ENCODE data around the gene AGFG2. TPM values are rescaled to one million over a fixed set of nuclear protein-coding genes. Genes with fewer than 3 reads are reported as not detected.

The AGFG2 gene
- total RNA-seq (10 to 100 TPM; 37.2 to 48.8 TPM), polyA plus RNA-seq (10 to 100 TPM; 37.4 to 47.2 TPM)

DNA sequence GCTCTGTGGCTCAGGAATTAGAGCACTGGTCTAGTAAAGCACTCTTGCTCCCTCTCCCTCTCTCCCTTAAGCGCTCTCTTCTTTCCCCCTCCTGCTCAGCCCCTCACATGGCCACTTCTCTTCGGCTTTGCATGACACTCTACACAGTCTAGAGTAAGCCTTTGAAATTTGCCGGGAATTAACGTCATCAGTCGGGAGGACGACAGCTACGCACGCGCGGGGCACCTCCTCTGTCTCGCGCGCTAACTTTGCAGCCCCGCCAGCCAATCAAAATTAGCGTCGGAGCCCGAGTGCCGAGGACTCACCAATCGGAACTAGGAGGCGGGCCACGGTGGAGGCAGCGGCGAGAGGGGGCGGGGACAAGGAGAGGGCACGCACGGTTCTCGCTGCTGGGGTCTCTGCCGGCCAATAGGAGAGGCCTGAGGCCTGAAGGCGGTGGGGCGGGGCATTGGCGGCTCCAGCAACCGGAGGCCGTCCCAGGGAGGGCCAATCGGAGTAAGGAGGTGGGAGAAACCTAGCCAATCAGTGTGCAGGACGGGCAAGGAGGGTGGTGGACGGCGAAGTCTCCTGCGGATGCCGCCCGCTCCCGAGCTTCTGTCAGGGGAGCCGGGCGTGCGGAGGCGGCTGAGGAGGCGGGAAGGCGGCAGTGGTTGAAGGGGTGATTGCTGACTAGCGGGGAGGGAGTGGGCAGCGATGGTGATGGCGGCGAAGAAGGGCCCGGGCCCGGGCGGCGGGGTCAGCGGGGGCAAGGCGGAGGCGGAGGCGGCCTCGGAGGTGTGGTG lies at the start of gene AGFG2:
AGFG2 (plus strand) TSS at position 550 of the 782 bp plus-strand sequence; CDS start at position 694, 144 bp downstream.
- TF ChIP-seq ZBTB33 (IDR thresholded peaks at IDR 0.05) (peak; percentile 90), FOXA2 (IDR thresholded peaks at IDR 0.05) (no peak), NR2F2 (IDR thresholded peaks at IDR 0.05) (peak; percentile 46), HNF4G (IDR thresholded peaks at IDR 0.05) (no peak), SP1 (IDR thresholded peaks at IDR 0.05) (peak; percentile 99), HNF4A (conservative IDR thresholded peaks at IDR 0.05) (peak; percentile 34 to 38), TAF1 (conservative IDR thresholded peaks at IDR 0.05) (peak; percentile 88), RAD21 (IDR thresholded peaks at IDR 0.05) (peak in 1 of 2 donors; percentile 39), FOXA1 (IDR thresholded peaks at IDR 0.05) (peak; percentile 54), JUND (IDR thresholded peaks at IDR 0.05) (peak; percentile 29 to 33), YY1 (IDR thresholded peaks at IDR 0.05) (peak; percentile 78), RXRA (IDR thresholded peaks at IDR 0.05) (peak; percentile 57 to 66), EGR1 (IDR thresholded peaks at IDR 0.05; ENCODE audit: low read depth in 2 of 2) (no peak)
- TF ChIP-seq, protein P1, sequence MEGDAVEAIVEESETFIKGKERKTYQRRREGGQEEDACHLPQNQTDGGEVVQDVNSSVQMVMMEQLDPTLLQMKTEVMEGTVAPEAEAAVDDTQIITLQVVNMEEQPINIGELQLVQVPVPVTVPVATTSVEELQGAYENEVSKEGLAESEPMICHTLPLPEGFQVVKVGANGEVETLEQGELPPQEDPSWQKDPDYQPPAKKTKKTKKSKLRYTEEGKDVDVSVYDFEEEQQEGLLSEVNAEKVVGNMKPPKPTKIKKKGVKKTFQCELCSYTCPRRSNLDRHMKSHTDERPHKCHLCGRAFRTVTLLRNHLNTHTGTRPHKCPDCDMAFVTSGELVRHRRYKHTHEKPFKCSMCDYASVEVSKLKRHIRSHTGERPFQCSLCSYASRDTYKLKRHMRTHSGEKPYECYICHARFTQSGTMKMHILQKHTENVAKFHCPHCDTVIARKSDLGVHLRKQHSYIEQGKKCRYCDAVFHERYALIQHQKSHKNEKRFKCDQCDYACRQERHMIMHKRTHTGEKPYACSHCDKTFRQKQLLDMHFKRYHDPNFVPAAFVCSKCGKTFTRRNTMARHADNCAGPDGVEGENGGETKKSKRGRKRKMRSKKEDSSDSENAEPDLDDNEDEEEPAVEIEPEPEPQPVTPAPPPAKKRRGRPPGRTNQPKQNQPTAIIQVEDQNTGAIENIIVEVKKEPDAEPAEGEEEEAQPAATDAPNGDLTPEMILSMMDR (IDR thresholded peaks at IDR 0.05; ENCODE audit: low read depth, low read length, missing input control) = no peak
- TF ChIP-seq, protein P2, sequence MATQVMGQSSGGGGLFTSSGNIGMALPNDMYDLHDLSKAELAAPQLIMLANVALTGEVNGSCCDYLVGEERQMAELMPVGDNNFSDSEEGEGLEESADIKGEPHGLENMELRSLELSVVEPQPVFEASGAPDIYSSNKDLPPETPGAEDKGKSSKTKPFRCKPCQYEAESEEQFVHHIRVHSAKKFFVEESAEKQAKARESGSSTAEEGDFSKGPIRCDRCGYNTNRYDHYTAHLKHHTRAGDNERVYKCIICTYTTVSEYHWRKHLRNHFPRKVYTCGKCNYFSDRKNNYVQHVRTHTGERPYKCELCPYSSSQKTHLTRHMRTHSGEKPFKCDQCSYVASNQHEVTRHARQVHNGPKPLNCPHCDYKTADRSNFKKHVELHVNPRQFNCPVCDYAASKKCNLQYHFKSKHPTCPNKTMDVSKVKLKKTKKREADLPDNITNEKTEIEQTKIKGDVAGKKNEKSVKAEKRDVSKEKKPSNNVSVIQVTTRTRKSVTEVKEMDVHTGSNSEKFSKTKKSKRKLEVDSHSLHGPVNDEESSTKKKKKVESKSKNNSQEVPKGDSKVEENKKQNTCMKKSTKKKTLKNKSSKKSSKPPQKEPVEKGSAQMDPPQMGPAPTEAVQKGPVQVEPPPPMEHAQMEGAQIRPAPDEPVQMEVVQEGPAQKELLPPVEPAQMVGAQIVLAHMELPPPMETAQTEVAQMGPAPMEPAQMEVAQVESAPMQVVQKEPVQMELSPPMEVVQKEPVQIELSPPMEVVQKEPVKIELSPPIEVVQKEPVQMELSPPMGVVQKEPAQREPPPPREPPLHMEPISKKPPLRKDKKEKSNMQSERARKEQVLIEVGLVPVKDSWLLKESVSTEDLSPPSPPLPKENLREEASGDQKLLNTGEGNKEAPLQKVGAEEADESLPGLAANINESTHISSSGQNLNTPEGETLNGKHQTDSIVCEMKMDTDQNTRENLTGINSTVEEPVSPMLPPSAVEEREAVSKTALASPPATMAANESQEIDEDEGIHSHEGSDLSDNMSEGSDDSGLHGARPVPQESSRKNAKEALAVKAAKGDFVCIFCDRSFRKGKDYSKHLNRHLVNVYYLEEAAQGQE (IDR thresholded peaks at IDR 0.05) = peak; percentile 86
- TF ChIP-seq, protein P3, sequence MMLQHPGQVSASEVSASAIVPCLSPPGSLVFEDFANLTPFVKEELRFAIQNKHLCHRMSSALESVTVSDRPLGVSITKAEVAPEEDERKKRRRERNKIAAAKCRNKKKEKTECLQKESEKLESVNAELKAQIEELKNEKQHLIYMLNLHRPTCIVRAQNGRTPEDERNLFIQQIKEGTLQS (IDR thresholded peaks at IDR 0.05) = no peak
- TF ChIP-seq, protein P4, sequence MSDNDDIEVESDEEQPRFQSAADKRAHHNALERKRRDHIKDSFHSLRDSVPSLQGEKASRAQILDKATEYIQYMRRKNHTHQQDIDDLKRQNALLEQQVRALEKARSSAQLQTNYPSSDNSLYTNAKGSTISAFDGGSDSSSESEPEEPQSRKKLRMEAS (IDR thresholded peaks at IDR 0.05) = peak; percentile 87
- no peaks in the 10 kb centered on the region for H3K27me3 ChIP-seq (ENCODE audit: control insufficient read depth in 4 of 4, insufficient read depth in 4 of 4, low read length in 3 of 4)
- no peaks in the 10 kb centered on the region for H3K9me3 ChIP-seq (ENCODE audit: control insufficient read depth in 4 of 4, low read length in 3 of 4)
- peak within 1 kb of the TSS; percentile 76 to 89 for H3K27ac ChIP-seq (ENCODE audit: low read depth in 1 of 2, low read length in 2 of 2)
- peak within 1 kb of the TSS; percentile 60 to 91 for H3K9ac ChIP-seq (ENCODE audit: low read depth in 1 of 2, low read length in 2 of 2)
- H3K4me3 ChIP-seq (ENCODE audit: low read depth in 1 of 3, low read length in 3 of 3) = peak within 1 kb of the TSS; percentile 92 to 98 (median 96)
- peaks cover 13 to 47% (median 39%) of the 10 kb centered on the region in 4 donors for H3K4me1 ChIP-seq (ENCODE audit: control insufficient read depth in 4 of 4, insufficient read depth in 4 of 4, low read length in 3 of 4)
- under 1% methylated on average over 60 of the region's 60 CpGs for WGBS
- DNase-seq (ENCODE audit: low spot score) = peak; percentile 100
- no peaks in the 10 kb centered on the region for H3K36me3 ChIP-seq (ENCODE audit: control insufficient read depth in 4 of 4, insufficient read depth in 3 of 4, low read depth in 1 of 4, low read length in 3 of 4)

Data from liver (tissue), 9 donors.